GM12865 (cell line): ENCODE results near the gene EHD1.
A peak's percentile ranks its signal among the peaks of the same experiment; 100 is the strongest.
"Not testable (repeated sequence)": the region's sequence is repeated elsewhere in the genome, so short reads cannot be mapped to it uniquely, and the experiment has no call there.

Experiments used
- DNase-seq: peaks from one replicate; pipeline ENCODE4 v3.0.0; 2010; ENCODE audit warnings: low read depth
- H3K4me3 ChIP-seq: 2 replicates; pipeline ENCODE4 v1.5.1; 2011; ENCODE audit warnings: mild to moderate bottlenecking, low read depth, low read length, control low read depth
- TF ChIP-seq, protein P1 (sequence below): IDR thresholded peaks from 2 replicates; pipeline ENCODE4 v1.5.1; 2011; ENCODE audit warnings: low read length, control low read depth, low read depth, inconsistent platforms; ENCODE audit not compliant: insufficient read depth; ENCODE audit errors: missing control alignments

Gene EHD1

DNA sequence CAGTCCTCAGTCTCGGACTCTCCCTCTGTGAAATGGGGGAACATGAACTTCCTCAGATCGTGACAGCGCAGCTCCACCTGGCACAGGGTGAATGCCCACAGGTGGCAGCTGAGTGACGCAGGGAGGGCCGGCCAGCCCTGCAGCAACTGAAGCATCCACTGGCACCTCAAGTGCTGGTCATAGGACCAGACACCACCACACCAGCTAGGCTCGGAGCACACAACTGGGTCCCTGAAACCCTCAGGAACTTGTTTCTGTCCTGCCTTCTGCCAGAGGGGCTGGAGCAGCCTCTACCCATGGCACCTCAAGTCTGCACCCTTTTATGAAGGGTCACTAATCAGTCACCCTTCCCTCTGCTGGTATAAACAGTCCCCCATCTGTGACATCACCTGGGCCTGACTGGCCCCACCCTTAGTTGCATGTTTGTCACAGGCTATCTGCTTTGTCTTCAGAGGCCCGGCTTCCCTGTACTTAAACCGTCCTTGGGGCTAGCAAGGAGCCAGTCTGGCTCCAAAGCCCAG lies 26.5 kb downstream of the EHD1 start:
- peak overlapping the region; percentile 19; the same call in 1 of the 2 replicates for H3K4me3 ChIP-seq
- peak; percentile 76 for DNase-seq
- TF ChIP-seq, protein P1, sequence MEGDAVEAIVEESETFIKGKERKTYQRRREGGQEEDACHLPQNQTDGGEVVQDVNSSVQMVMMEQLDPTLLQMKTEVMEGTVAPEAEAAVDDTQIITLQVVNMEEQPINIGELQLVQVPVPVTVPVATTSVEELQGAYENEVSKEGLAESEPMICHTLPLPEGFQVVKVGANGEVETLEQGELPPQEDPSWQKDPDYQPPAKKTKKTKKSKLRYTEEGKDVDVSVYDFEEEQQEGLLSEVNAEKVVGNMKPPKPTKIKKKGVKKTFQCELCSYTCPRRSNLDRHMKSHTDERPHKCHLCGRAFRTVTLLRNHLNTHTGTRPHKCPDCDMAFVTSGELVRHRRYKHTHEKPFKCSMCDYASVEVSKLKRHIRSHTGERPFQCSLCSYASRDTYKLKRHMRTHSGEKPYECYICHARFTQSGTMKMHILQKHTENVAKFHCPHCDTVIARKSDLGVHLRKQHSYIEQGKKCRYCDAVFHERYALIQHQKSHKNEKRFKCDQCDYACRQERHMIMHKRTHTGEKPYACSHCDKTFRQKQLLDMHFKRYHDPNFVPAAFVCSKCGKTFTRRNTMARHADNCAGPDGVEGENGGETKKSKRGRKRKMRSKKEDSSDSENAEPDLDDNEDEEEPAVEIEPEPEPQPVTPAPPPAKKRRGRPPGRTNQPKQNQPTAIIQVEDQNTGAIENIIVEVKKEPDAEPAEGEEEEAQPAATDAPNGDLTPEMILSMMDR, result no peak

DNA sequence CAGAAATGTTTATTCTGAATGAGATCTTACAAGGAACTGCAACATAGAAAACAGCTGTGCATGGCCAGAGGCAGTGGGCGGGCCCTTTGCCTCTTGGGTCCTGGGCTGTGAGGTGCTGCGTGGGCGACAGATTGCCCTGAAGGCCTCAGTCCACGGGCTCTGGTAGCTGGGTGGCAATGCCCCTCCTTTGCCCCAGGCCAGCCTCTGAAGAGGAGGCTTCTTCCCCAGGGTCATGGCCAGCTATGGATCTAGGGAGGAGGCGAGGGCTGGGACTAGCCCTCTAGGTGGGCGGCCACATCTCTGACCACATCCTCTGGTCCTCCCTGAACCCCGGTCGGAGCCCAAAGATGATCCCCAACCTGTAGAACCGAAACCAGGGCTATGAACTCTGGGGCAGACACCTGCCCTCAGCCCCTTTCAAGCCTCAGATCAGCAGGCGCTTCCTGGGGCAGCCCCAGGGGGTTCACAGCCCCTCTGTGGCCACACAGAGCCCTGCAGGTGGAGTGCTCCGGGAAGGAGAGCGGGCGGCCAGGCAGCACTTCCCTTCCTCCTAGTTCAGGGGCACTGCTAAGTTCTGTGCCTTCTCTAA lies 27.3 kb downstream of the EHD1 start:
- peak; percentile 96 for DNase-seq
- TF ChIP-seq, protein P1, result peak; percentile 30
- no peak overlapping the region for H3K4me3 ChIP-seq

DNA sequence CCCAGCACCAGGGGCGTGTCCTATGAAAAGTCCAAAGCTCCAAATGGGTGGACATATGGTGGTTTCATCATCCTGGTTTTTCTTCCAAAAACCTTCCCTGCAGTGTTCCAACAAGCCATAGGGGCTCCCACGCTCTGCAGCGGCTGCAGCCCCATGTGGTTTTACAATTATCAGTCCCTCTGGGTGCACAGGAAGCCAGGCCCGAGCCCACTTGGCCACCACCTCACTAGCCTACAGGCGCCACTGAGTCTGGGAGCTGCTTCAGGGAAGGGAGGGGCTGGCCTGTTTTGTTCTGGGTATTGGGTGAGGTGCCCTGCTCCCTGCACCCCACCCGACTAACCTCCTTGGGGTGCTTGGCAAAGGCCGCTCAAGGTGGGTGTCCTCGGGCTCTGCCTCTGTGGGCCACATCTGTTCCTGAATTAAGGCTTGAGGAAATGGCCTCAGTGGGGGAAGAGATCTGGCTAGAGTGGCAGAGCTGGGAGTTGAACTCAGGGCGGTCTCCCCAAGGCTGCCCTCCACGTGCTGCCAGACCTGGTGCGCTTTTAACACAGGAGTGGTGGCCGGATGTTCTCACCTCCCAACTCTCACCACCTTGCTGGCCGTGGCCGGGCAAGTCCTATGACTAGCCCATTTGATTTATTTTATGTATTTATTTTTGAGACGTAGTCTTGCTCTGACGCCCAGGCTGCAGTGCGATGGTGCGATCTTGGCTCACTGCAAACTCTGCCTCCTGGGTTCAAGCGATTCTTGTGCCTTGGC lies 28.6 kb downstream of the EHD1 start:
- H3K4me3 ChIP-seq, result no peak overlapping the region
- TF ChIP-seq, protein P1, result no peak
- DNase-seq, result no peak

DNA sequence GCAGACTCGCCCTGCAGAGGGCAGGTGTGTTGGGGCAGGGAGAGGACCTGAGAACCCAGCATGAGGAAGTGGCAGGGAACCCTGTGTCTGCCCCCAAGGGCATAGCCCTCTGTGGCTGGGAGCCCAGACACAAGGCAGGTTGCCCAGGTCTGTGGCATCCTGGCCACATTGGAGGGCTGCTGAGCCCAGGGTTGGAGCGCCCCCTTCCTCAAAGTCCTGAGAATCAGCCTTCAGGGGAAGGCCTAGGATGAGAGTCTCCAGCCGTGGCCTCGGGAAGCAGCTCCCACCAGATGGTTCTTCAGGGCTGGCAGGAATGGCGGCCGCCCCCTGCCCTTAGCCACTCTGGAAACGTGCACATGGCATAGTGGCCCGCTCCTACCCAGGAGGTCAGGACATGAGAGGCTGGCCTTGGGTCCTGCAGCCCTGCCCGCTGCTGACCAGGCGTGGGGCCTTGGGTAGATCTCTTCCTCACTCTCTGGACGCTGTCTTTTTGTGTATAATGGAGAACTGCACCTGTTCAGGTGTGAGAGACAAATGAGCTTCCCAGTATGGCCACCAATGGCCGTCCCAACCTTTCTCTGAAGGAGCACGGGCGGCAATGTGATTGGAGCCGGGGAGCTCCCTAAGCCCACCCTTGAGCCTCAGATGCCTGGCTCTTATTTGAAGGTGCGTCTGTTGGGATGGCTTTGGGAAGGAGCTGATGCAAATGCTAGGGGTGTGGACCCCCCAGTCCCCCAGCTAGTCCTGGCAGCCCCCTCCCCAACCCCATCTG lies 29.4 kb downstream of the EHD1 start:
- TF ChIP-seq, protein P1, result no peak
- H3K4me3 ChIP-seq, result no peak overlapping the region
- peak; percentile 69 for DNase-seq

DNA sequence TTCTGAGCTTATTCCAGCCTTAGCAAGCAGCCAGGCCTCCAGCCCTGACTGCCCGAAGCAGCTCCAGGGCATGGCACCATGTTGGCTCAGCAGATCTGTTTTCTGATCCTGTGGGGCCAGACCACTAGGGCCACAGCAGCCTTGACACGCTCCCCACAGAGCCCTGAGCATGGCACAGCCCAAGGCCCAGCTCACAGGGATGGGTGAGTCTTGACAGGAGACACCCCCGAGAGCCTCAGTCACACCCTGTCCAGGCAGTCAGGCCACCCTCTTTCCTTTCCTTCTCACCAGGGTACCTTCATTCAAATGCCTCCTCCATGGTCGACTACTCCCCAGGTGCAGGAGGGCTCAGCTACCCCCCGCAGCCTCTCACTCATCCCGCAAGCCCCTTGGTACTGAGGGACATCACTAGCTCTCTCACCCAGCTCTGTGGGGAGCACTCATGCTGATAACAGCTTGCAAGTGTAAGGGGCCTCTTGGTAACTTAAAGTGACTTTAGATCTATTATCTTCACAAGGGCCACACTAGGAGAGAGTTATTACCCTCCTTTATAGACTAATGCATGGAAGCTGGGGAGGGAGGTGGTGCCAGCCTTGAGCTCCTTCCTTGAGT lies 30.1 kb downstream of the EHD1 start:
- H3K4me3 ChIP-seq, result no peak overlapping the region
- TF ChIP-seq, protein P1, result no peak
- DNase-seq, result no peak

DNA sequence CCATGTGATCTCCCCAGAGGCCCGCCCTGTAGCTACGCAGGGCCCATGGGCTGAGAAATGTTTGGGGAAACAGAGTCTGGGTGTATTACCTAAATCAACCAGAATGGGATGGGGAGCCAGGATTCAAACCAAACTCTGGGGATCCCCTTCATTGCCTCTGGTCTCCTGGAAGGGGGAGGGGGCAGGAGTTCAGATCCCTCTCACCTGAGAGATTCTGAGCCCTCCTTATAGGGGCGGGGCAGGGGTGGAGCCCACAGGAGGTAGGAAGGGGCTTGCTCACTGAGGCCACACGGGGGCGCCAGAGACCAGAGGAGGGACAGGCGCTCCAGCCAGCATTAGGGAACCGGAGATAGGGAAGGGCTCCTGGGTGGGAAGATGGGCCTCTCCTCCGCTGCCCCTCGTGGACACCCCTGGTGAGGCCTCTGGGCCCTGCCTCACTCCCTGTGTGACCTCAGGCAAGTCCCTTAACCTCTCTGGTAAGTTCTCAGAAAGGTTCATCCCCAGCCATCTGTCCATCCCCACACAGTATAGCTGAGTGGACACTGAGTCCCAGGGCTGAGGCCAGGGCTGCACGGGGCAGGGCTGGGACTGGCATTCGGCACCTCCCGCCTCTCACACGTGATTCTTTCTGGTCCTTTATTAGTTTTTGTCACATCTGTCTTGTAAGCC lies 31.3 kb downstream of the EHD1 start:
- TF ChIP-seq, protein P1, result peak; percentile 96
- DNase-seq, result peak; percentile 91
- no peak overlapping the region for H3K4me3 ChIP-seq

DNA sequence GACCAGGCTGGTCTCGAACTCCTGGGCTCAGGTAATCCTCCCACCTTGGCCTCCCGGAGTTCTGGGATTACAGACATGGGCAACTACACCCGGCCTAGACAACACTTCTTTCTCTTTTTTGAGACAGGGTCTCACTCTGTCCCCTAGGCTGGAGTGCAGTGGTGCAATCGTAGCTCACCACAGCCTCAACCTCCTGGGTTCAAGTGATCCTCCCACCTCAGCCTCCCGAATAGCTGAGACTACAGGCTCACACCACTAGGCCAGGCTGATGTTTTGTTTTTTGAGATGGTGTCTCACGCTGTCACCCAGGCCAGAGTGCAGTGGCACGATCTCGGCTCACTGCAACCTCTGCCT lies 32.7 kb downstream of the EHD1 start:
- not testable (repeated sequence) for H3K4me3 ChIP-seq, DNase-seq
